SK-N-SH treated with all-trans-retinoic acid at 6 μM for 48 hours (cell line): ENCODE data around the gene OAS2.

Experiments used
- ATAC-seq: fragments of 200-7000 bp; cut with Tn5 transposase; 3 replicates; pipeline ENCODE4 v1.9.1; 2020; ENCODE audit warnings: mild to moderate bottlenecking, moderate library complexity
- ARNTL ChIP-seq: fragments of 450-650 bp; formaldehyde crosslinking; IDR thresholded peaks from 2 replicates; pipeline ENCODE4 v1.5.0; 2020; ENCODE audit warnings: low read depth, mild to moderate bottlenecking, moderate library complexity, borderline replicate concordance
- BACH2 ChIP-seq: fragments of 250-450 bp; sonication (Bioruptor Pico); IDR thresholded peaks from 2 replicates; pipeline ENCODE4 v1.9.0; 2021; ENCODE audit warnings: mild to moderate bottlenecking, borderline replicate concordance
- CREB5 ChIP-seq: fragments of 250-450 bp; sonication (Bioruptor Pico); IDR thresholded peaks from 2 replicates; pipeline ENCODE4 v1.5.1; 2020; ENCODE audit warnings: low read depth, mild to moderate bottlenecking, moderate library complexity
- CSRNP3 ChIP-seq: fragments of 250-450 bp; sonication (Bioruptor Pico); IDR thresholded peaks from 2 replicates; pipeline ENCODE4 v1.5.1; 2021; ENCODE audit warnings: mild to moderate bottlenecking, moderate library complexity
- ESRRG ChIP-seq: fragments of 250-450 bp; sonication (Bioruptor Pico); IDR thresholded peaks from 2 replicates; pipeline ENCODE4 v1.6.1; 2021; ENCODE audit warnings: mild to moderate bottlenecking
- GLIS3 ChIP-seq: fragments of 250-450 bp; sonication (Bioruptor Pico); IDR thresholded peaks from 2 replicates; pipeline ENCODE4 v1.5.0; 2020; ENCODE audit warnings: mild to moderate bottlenecking, moderate library complexity
- ISL1 ChIP-seq: fragments of 250-450 bp; sonication (Bioruptor Pico); IDR thresholded peaks from 2 replicates; pipeline ENCODE4 v2.1.2; 2022; ENCODE audit warnings: mild to moderate bottlenecking, moderate library complexity
- PATZ1 ChIP-seq: fragments of 250-450 bp; sonication (Bioruptor Pico); IDR thresholded peaks from 2 replicates; pipeline ENCODE4 v1.8.0; 2020; ENCODE audit warnings: mild to moderate bottlenecking, moderate library complexity, borderline replicate concordance
- PPARA ChIP-seq: fragments of 250-450 bp; sonication (Bioruptor Pico); IDR thresholded peaks from 2 replicates; pipeline ENCODE4 v1.5.0; 2020; ENCODE audit warnings: mild to moderate bottlenecking, borderline replicate concordance
- RARB ChIP-seq: fragments of 250-450 bp; sonication (Bioruptor Pico); IDR thresholded peaks from 2 replicates; pipeline ENCODE4 v1.8.0; 2021; ENCODE audit warnings: mild to moderate bottlenecking, moderate library complexity
- SNAI2 ChIP-seq: fragments of 250-450 bp; sonication (Bioruptor Pico); IDR thresholded peaks from 2 replicates; pipeline ENCODE4 v1.5.0; 2020; ENCODE audit warnings: mild to moderate bottlenecking, moderate library complexity
- TCF4 ChIP-seq: fragments of 250-450 bp; sonication (Bioruptor Pico); IDR thresholded peaks from 2 replicates; pipeline ENCODE4 v1.8.0; 2021; ENCODE audit warnings: mild to moderate bottlenecking, moderate library complexity, borderline replicate concordance
- TSHZ2 ChIP-seq: fragments of 250-450 bp; sonication (Bioruptor Pico); IDR thresholded peaks from 2 replicates; pipeline ENCODE4 v1.5.0; 2020; ENCODE audit warnings: mild to moderate bottlenecking, moderate library complexity
- ZC3H10 ChIP-seq: fragments of 250-450 bp; sonication (Bioruptor Pico); IDR thresholded peaks from 2 replicates; pipeline ENCODE4 v1.5.1; 2021; ENCODE audit warnings: mild to moderate bottlenecking, moderate library complexity
- ZFP3 ChIP-seq: fragments of 250-450 bp; sonication (Bioruptor Pico); IDR thresholded peaks from 2 replicates; pipeline ENCODE4 v1.5.0; 2020; ENCODE audit warnings: mild to moderate bottlenecking, moderate library complexity
- ZFP30 ChIP-seq: fragments of 450-650 bp; formaldehyde crosslinking; IDR thresholded peaks from 2 replicates; pipeline ENCODE4 v1.5.0; 2022; ENCODE audit warnings: mild to moderate bottlenecking, moderate library complexity
- ZNF565 ChIP-seq: fragments of 450-650 bp; formaldehyde crosslinking; conservative IDR thresholded peaks from 2 replicates; pipeline ENCODE4 v1.5.0; 2020; ENCODE audit warnings: low read depth, mild to moderate bottlenecking, moderate library complexity
- ZNF70 ChIP-seq: fragments of 450-650 bp; formaldehyde crosslinking; IDR thresholded peaks from 2 replicates; pipeline ENCODE4 v1.5.0; 2020; ENCODE audit warnings: mild to moderate bottlenecking, moderate library complexity
- ZNF8 ChIP-seq: fragments of 450-650 bp; formaldehyde crosslinking; IDR thresholded peaks from 2 replicates; pipeline ENCODE4 v1.5.0; 2020; ENCODE audit warnings: mild to moderate bottlenecking, moderate library complexity
- TF ChIP-seq, protein P1 (sequence below): fragments of 250-450 bp; sonication (Bioruptor Pico); IDR thresholded peaks from 2 replicates; pipeline ENCODE4 v1.8.0; 2021; ENCODE audit warnings: low read depth, mild to moderate bottlenecking, moderate library complexity, borderline replicate concordance

OAS2 gene

GRCh38 chr12:113010701-113011100 lies 32.4 kb downstream of the OAS2 start:
- no peak for ATAC-seq
- TF ChIP-seq TCF4 (CRISPR knock-in tag) (no peak), SNAI2 (no peak), CREB5 (no peak), PATZ1 (CRISPR knock-in tag) (no peak), ZC3H10 (no peak), ZNF8 (CRISPR knock-in tag) (no peak), ZFP30 (CRISPR knock-in tag) (no peak), ZNF70 (CRISPR knock-in tag) (no peak), PPARA (CRISPR knock-in tag) (no peak), RARB (CRISPR knock-in tag) (no peak), BACH2 (CRISPR knock-in tag) (no peak), GLIS3 (CRISPR knock-in tag) (no peak), ARNTL (CRISPR knock-in tag) (no peak), ESRRG (no peak), ZNF565 (no peak), TSHZ2 (CRISPR knock-in tag) (no peak)
- TF ChIP-seq, protein P1, sequence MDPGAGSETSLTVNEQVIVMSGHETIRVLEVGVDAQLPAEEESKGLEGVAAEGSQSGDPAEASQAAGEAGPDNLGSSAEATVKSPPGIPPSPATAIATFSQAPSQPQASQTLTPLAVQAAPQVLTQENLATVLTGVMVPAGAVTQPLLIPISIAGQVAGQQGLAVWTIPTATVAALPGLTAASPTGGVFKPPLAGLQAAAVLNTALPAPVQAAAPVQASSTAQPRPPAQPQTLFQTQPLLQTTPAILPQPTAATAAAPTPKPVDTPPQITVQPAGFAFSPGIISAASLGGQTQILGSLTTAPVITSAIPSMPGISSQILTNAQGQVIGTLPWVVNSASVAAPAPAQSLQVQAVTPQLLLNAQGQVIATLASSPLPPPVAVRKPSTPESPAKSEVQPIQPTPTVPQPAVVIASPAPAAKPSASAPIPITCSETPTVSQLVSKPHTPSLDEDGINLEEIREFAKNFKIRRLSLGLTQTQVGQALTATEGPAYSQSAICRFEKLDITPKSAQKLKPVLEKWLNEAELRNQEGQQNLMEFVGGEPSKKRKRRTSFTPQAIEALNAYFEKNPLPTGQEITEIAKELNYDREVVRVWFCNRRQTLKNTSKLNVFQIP (CRISPR knock-in tag) = no peak
- TF ChIP-seq, all 23 proteins: peak for 0

DNA sequence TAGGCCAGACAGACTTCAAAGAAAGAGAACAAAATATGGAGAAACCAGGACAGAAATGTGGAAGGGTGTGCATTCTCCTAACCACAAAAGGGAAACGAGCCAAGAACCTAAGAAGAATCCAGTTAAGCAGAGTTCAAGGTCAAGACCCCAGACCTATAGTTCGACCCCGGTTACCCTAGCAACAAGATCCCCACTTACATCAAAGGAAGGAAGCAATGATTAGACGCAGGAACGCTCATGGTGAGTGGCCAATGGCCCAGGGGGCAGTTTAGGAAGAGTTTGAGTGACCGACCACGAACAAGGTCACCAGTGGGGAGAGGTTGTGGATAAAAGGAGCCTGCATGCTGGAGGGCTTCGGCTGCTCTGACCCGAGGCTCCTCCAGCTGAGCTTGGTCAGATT lies 36.2 kb downstream of the OAS2 start:
- no peak for ATAC-seq
- TF ChIP-seq ARNTL (CRISPR knock-in tag) (no peak), PPARA (CRISPR knock-in tag) (no peak), SNAI2 (no peak), ESRRG (no peak), TCF4 (CRISPR knock-in tag) (no peak), ZFP3 (CRISPR knock-in tag) (no peak), RARB (CRISPR knock-in tag) (no peak), CSRNP3 (CRISPR knock-in tag) (no peak), ZNF565 (no peak), CREB5 (no peak), ISL1 (CRISPR knock-in tag) (no peak), ZFP30 (CRISPR knock-in tag) (no peak), TSHZ2 (CRISPR knock-in tag) (no peak), GLIS3 (CRISPR knock-in tag) (no peak), PATZ1 (CRISPR knock-in tag) (no peak)
- TF ChIP-seq, protein P1 (CRISPR knock-in tag) = no peak
